ENCODE data around the gene RAB30. TPM values are rescaled to one million over a fixed set of nuclear protein-coding genes. Genes with fewer than 3 reads are reported as not detected.

RAB30 gene
- total RNA-seq, 1 donor from 2014 or later = 3.7 TPM

DNA sequence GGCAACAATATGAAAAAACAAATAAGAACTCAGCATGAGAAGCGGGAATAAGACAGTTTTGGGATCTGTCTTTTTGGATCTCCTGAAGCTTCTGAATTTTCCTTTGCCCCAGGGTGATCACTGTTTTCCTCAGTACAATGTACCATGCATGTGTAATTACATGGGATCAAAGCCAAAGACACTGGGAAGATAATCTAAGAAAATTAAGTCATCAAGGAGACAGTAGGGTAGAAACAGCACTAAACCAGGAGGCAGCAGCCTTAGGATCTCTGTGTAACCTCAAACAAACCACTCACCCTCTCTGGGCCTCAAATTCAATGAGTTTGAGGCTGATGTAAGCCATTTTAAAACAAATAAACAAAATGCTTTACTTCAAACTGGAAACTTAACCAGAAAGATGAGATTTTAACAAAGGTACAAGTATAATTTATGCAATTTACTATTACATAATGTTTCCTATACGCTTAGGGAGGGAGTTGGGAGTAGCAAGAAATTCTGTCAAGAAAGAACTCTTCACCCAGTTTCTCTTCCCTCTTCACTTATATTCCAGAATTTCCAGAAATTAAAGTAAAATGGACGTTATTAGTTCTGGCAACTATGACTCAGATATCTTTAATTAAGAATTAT is 77.0 kb downstream of the RAB30 start:
- H3K36me3 ChIP-seq (ENCODE audit: control insufficient read depth, insufficient read depth, low read length) = peaks cover 2% of the 10 kb centered on the region
- DNase-seq (ENCODE audit: low read depth) (no peak), FAIRE-seq (no peak)
- H3K4me3 ChIP-seq (ENCODE audit: low read depth, low read length) = no peak overlapping the region
- H3K27me3 ChIP-seq (ENCODE audit: control insufficient read depth, insufficient read depth, low read length) = no peaks in the 10 kb centered on the region
- TF ChIP-seq, protein P1, sequence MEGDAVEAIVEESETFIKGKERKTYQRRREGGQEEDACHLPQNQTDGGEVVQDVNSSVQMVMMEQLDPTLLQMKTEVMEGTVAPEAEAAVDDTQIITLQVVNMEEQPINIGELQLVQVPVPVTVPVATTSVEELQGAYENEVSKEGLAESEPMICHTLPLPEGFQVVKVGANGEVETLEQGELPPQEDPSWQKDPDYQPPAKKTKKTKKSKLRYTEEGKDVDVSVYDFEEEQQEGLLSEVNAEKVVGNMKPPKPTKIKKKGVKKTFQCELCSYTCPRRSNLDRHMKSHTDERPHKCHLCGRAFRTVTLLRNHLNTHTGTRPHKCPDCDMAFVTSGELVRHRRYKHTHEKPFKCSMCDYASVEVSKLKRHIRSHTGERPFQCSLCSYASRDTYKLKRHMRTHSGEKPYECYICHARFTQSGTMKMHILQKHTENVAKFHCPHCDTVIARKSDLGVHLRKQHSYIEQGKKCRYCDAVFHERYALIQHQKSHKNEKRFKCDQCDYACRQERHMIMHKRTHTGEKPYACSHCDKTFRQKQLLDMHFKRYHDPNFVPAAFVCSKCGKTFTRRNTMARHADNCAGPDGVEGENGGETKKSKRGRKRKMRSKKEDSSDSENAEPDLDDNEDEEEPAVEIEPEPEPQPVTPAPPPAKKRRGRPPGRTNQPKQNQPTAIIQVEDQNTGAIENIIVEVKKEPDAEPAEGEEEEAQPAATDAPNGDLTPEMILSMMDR (IDR thresholded peaks at IDR 0.05; ENCODE audit: insufficient read depth, low read length, severe bottlenecking) = no peak

DNA sequence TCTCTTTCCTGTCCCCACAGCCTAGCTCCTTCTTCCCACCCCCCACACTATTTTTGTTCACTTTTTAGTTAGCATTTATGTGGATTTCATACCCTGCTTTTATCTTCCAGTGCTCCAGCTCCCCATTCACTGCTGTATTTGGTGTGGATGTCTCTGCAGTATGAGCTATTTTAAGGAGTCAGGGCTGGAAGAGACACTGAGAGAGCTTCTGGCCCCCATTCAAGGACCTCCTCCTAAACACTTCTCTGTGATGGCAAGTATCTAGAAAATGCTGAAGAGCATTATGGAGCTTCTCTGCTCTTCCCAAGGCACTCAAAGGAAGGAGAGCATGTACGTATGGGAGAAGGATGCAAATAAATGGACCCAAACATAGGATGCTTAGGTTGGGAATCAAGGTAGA is 79.5 kb downstream of the RAB30 start:
- TF ChIP-seq, protein P1 (IDR thresholded peaks at IDR 0.05; ENCODE audit: insufficient read depth, low read length, severe bottlenecking) = no peak
- no peak for FAIRE-seq

GRCh38 chr11:82989628-82990404 is 81.9 kb downstream of the RAB30 start:
- TF ChIP-seq, protein P1 (IDR thresholded peaks at IDR 0.05; ENCODE audit: insufficient read depth, low read length, severe bottlenecking) = no peak
- FAIRE-seq (no peak), DNase-seq (ENCODE audit: low read depth) (no peak)
- peaks cover 4% of the 10 kb centered on the region for H3K36me3 ChIP-seq (ENCODE audit: control insufficient read depth, insufficient read depth, low read length)
- no peaks in the 10 kb centered on the region for H3K27me3 ChIP-seq (ENCODE audit: control insufficient read depth, insufficient read depth, low read length)
- H3K4me3 ChIP-seq (ENCODE audit: low read depth, low read length) = no peak overlapping the region

More for the DNA sequence above, 79.5 kb downstream of the RAB30 start:
- Histone ChIP-seq H3K27me3 (ENCODE audit: control insufficient read depth, insufficient read depth, low read length) (no peaks in the 10 kb centered on the region), H3K36me3 (ENCODE audit: control insufficient read depth, insufficient read depth, low read length) (peaks cover 4% of the 10 kb centered on the region), H3K4me3 (ENCODE audit: low read depth, low read length) (no peak overlapping the region)
- DNase-seq (ENCODE audit: low read depth) = no peak

GRCh38 chr11:82988936-82989627 is 82.6 kb downstream of the RAB30 start:
- no peak overlapping the region for H3K4me3 ChIP-seq (ENCODE audit: low read depth, low read length)
- FAIRE-seq = no peak

GRCh38 chr11:82987997-82988396 is 83.7 kb downstream of the RAB30 start:
- FAIRE-seq = no peak

More at GRCh38 chr11:82988936-82989627, 82.6 kb downstream of the RAB30 start:
- peaks cover 6% of the 10 kb centered on the region for H3K36me3 ChIP-seq (ENCODE audit: control insufficient read depth, insufficient read depth, low read length)
- H3K27me3 ChIP-seq (ENCODE audit: control insufficient read depth, insufficient read depth, low read length) = no peaks in the 10 kb centered on the region
- no peak for DNase-seq (ENCODE audit: low read depth)
- TF ChIP-seq, protein P1 (IDR thresholded peaks at IDR 0.05; ENCODE audit: insufficient read depth, low read length, severe bottlenecking) = no peak

More at GRCh38 chr11:82987997-82988396, 83.7 kb downstream of the RAB30 start:
- H3K4me3 ChIP-seq (ENCODE audit: low read depth, low read length) = no peak overlapping the region
- no peaks in the 10 kb centered on the region for H3K27me3 ChIP-seq (ENCODE audit: control insufficient read depth, insufficient read depth, low read length)
- peaks cover 4% of the 10 kb centered on the region for H3K36me3 ChIP-seq (ENCODE audit: control insufficient read depth, insufficient read depth, low read length)
- DNase-seq (ENCODE audit: low read depth) = no peak
- TF ChIP-seq, protein P1 (IDR thresholded peaks at IDR 0.05; ENCODE audit: insufficient read depth, low read length, severe bottlenecking) = no peak
